Measurements from ENCODE around the gene LRRC4B.
A peak's percentile ranks its signal among the peaks of the same experiment; 100 is the strongest.

LRRC4B gene

GRCh38 chr19:50515168-50515561 lies 53.1 kb downstream of the LRRC4B start:
- H3K4me3 Mint-ChIP-seq = no peak overlapping the region
- H3K27me3 Mint-ChIP-seq = peaks cover 24 to 32% of the 10 kb centered on the region in 2 donors
- H3K4me1 Mint-ChIP-seq = peaks cover 18 to 24% of the 10 kb centered on the region in 2 donors
- no peaks in the 10 kb centered on the region for H3K9me3 Mint-ChIP-seq
- ATAC-seq (replicated peaks) (no peak), DNase-seq (no peak)
- peaks cover 0 to 4% of the 10 kb centered on the region in 2 donors for H3K36me3 Mint-ChIP-seq
- no peak overlapping the region for H3K27ac Mint-ChIP-seq

GRCh38 chr19:50514346-50515167 lies 53.7 kb downstream of the LRRC4B start:
- Mint-ChIP-seq H3K4me1 (peaks cover 18 to 28% of the 10 kb centered on the region in 2 donors), H3K27ac (peak overlapping the region; percentile 76), H3K36me3 (peaks cover 0 to 4% of the 10 kb centered on the region in 2 donors), H3K9me3 (no peaks in the 10 kb centered on the region), H3K4me3 (peak overlapping the region in 1 of 2 donors; percentile 17), H3K27me3 (peaks cover 24 to 32% of the 10 kb centered on the region in 2 donors)
- DNase-seq (no peak), ATAC-seq (replicated peaks) (no peak)

GRCh38 chr19:50513746-50514345 lies 54.4 kb downstream of the LRRC4B start, which contains the start of gene ASPDH:
Gene ASPDH, minus strand, starts transcription at chr19:50513913. Its CDS starts 90 bp downstream, at chr19:50513823.
- H3K9me3 Mint-ChIP-seq = no peaks in the 10 kb centered on the region
- DNase-seq (no peak), ATAC-seq (replicated peaks) (no peak)
- H3K36me3 Mint-ChIP-seq = peaks cover 3 to 10% of the 10 kb centered on the region in 2 donors
- H3K4me3 Mint-ChIP-seq = peak within 1 kb of the TSS in 1 of 2 donors; percentile 17
- peaks cover 24 to 32% of the 10 kb centered on the region in 2 donors for H3K27me3 Mint-ChIP-seq
- peak within 1 kb of the TSS; percentile 76 for H3K27ac Mint-ChIP-seq
- H3K4me1 Mint-ChIP-seq = peaks cover 22 to 32% of the 10 kb centered on the region in 2 donors

GRCh38 chr19:50512999-50513745 lies 55.1 kb downstream of the LRRC4B start:
- DNase-seq (no peak), ATAC-seq (replicated peaks) (no peak)
- Mint-ChIP-seq H3K4me3 (no peak overlapping the region), H3K27me3 (peaks cover 21 to 32% of the 10 kb centered on the region in 2 donors), H3K36me3 (peaks cover 4 to 14% of the 10 kb centered on the region in 2 donors), H3K4me1 (peaks cover 24 to 33% of the 10 kb centered on the region in 2 donors), H3K9me3 (no peaks in the 10 kb centered on the region), H3K27ac (no peak overlapping the region)

GRCh38 chr19:50512112-50512998 lies 55.9 kb downstream of the LRRC4B start:
- ATAC-seq (replicated peaks) (no peak), DNase-seq (no peak)
- Mint-ChIP-seq H3K27me3 (peaks cover 21 to 32% of the 10 kb centered on the region in 2 donors), H3K4me3 (peak overlapping the region in 1 of 2 donors; percentile 81), H3K36me3 (peaks cover 9 to 18% of the 10 kb centered on the region in 2 donors), H3K9me3 (no peaks in the 10 kb centered on the region), H3K27ac (peak overlapping the region; percentile 97), H3K4me1 (peaks cover 24 to 41% of the 10 kb centered on the region in 2 donors)

- Mint-ChIP-seq H3K9me3 (no peaks in the 10 kb centered on the region), H3K4me3 (peak within 1 kb of the TSS; percentile 81 to 90), H3K27ac (peak within 1 kb of the TSS; percentile 97), H3K4me1 (peaks cover 26 to 46% of the 10 kb centered on the region in 2 donors), H3K27me3 (peaks cover 21 to 31% of the 10 kb centered on the region in 2 donors), H3K36me3 (peaks cover 15 to 26% of the 10 kb centered on the region in 2 donors)
- ATAC-seq (replicated peaks) (peak; percentile 91 to 92), DNase-seq (peak; percentile 98)
Observed at GRCh38 chr19:50511069-50511822, 57.0 kb downstream of the LRRC4B start, which contains the start of gene JOSD2. Gene JOSD2, minus strand, starts transcription at chr19:50511191. Its CDS starts 760 bp downstream, at chr19:50510431.

- Mint-ChIP-seq H3K27ac (peak overlapping the region; percentile 97), H3K36me3 (peaks cover 17 to 29% of the 10 kb centered on the region in 2 donors), H3K4me1 (peaks cover 26 to 46% of the 10 kb centered on the region in 2 donors), H3K4me3 (peak overlapping the region; percentile 81 to 90), H3K9me3 (no peaks in the 10 kb centered on the region), H3K27me3 (peaks cover 18 to 26% of the 10 kb centered on the region in 2 donors)
- DNase-seq (no peak), ATAC-seq (replicated peaks) (no peak)
Observed at GRCh38 chr19:50510700-50511068, 57.6 kb downstream of the LRRC4B start.

- H3K9me3 Mint-ChIP-seq = no peaks in the 10 kb centered on the region
- H3K4me1 Mint-ChIP-seq = peaks cover 26 to 46% of the 10 kb centered on the region in 2 donors
- peak overlapping the region; percentile 81 to 90 for H3K4me3 Mint-ChIP-seq
- H3K27ac Mint-ChIP-seq = peak overlapping the region; percentile 97
- DNase-seq = no peak
- H3K27me3 Mint-ChIP-seq = peaks cover 16 to 22% of the 10 kb centered on the region in 2 donors
- no peak for ATAC-seq (replicated peaks)
- H3K36me3 Mint-ChIP-seq = peaks cover 19 to 32% of the 10 kb centered on the region in 2 donors
Observed at GRCh38 chr19:50510121-50510670, 58.0 kb downstream of the LRRC4B start.

- H3K4me3 Mint-ChIP-seq = peak overlapping the region in 1 of 2 donors; percentile 60
- DNase-seq (no peak), ATAC-seq (replicated peaks) (no peak)
- H3K4me1 Mint-ChIP-seq = peaks cover 25 to 44% of the 10 kb centered on the region in 2 donors
- no peaks in the 10 kb centered on the region for H3K9me3 Mint-ChIP-seq
- peaks cover 19 to 32% of the 10 kb centered on the region in 2 donors for H3K36me3 Mint-ChIP-seq
- peak overlapping the region; percentile 63 for H3K27ac Mint-ChIP-seq
- H3K27me3 Mint-ChIP-seq = peaks cover 10 to 14% of the 10 kb centered on the region in 2 donors
Observed at GRCh38 chr19:50509366-50509765, 58.9 kb downstream of the LRRC4B start.

- H3K9me3 Mint-ChIP-seq = no peaks in the 10 kb centered on the region
- H3K27me3 Mint-ChIP-seq = peaks cover 7 to 9% of the 10 kb centered on the region in 2 donors
- ATAC-seq (replicated peaks) (no peak), DNase-seq (no peak)
- H3K27ac Mint-ChIP-seq = peak overlapping the region; percentile 51
- H3K36me3 Mint-ChIP-seq = peaks cover 19 to 32% of the 10 kb centered on the region in 2 donors
- peaks cover 24 to 40% of the 10 kb centered on the region in 2 donors for H3K4me1 Mint-ChIP-seq
- no peak overlapping the region for H3K4me3 Mint-ChIP-seq
Observed at GRCh38 chr19:50508843-50509190, 59.4 kb downstream of the LRRC4B start.

GRCh38 chr19:50507376-50507775 lies 60.9 kb downstream of the LRRC4B start:
- Mint-ChIP-seq H3K9me3 (no peaks in the 10 kb centered on the region), H3K4me1 (peaks cover 20 to 40% of the 10 kb centered on the region in 2 donors), H3K27ac (no peak overlapping the region), H3K4me3 (no peak overlapping the region), H3K27me3 (no peaks in the 10 kb centered on the region), H3K36me3 (peaks cover 19 to 32% of the 10 kb centered on the region in 2 donors)
- ATAC-seq (replicated peaks) (no peak), DNase-seq (no peak)

- Mint-ChIP-seq H3K27ac (no peak overlapping the region), H3K4me3 (no peak overlapping the region), H3K36me3 (peaks cover 19 to 35% of the 10 kb centered on the region in 2 donors), H3K9me3 (no peaks in the 10 kb centered on the region), H3K27me3 (no peaks in the 10 kb centered on the region), H3K4me1 (peaks cover 18 to 36% of the 10 kb centered on the region in 2 donors)
- ATAC-seq (replicated peaks) (no peak), DNase-seq (no peak)
Observed at GRCh38 chr19:50506700-50507099, 61.5 kb downstream of the LRRC4B start.

Measured in stimulated activated naive B cell treated with anti-CD40 and anti-IgM and Interleukin-4, amounts not matched to agents 10 μg/mL and 1 μg/mL and 100 μg/mL, for 72 hours (primary cell).